IPS DF 6.9 (cell line): ENCODE results near the gene CLCNKA.
"Not testable (repeated sequence)": the region's sequence is repeated elsewhere in the genome, so short reads cannot be mapped to it uniquely, and the experiment has no call there.

Experiments used
- DNase-seq: peaks from one replicate; pipeline ENCODE4 v3.0.0-alpha.2; 2013; ENCODE audit warnings: low read depth, low spot score
- H3K27ac ChIP-seq: one replicate; pipeline ENCODE4 v1.5.1; 2013; ENCODE audit warnings: low read length, control low read depth
- H3K27me3 ChIP-seq: 2 replicates; pipeline ENCODE4 v1.6.1; 2013; ENCODE audit warnings: mild to moderate bottlenecking, low read length; ENCODE audit not compliant: control insufficient read depth, insufficient read depth
- H3K36me3 ChIP-seq: 2 replicates; pipeline ENCODE4 v1.6.1; 2013; ENCODE audit warnings: low read length; ENCODE audit not compliant: control insufficient read depth, insufficient read depth
- H3K4me1 ChIP-seq: 2 replicates; pipeline ENCODE4 v1.6.1; 2013; ENCODE audit warnings: low read length; ENCODE audit not compliant: control insufficient read depth, insufficient read depth
- H3K4me3 ChIP-seq: 2 replicates; pipeline ENCODE4 v1.5.1; 2013; ENCODE audit warnings: mild to moderate bottlenecking, low read length
- H3K9me3 ChIP-seq: 2 replicates; pipeline ENCODE4 v1.6.1; 2013; ENCODE audit warnings: low read length, inconsistent platforms; ENCODE audit not compliant: control insufficient read depth, insufficient read depth
- WGBS: extraction: QIAGEN DNeasy Blood & Tissue Kit; methylation state at CpG from one replicate; pipeline ENCODE4 v1.1.7; 2013; ENCODE audit warnings: mixed read lengths, missing lambda C conversion rate; ENCODE audit not compliant: insufficient read length, insufficient coverage; 5-methylcytosine and 5-hydroxymethylcytosine counted together

The CLCNKA gene

GRCh38 chr1:16018308-16018707, 3.5 kb upstream of the CLCNKA start:
- no peak overlapping the region for H3K4me3 ChIP-seq
- H3K9me3 ChIP-seq = no peaks in the 10 kb centered on the region
- DNase-seq = no peak
- H3K27me3 ChIP-seq = no peaks in the 10 kb centered on the region
- no peaks in the 10 kb centered on the region for H3K36me3 ChIP-seq
- WGBS = no CpG with 5 or more reads among the region's 4 CpGs
- H3K4me1 ChIP-seq = peaks cover 9% of the 10 kb centered on the region
- H3K27ac ChIP-seq = no peak overlapping the region

DNA sequence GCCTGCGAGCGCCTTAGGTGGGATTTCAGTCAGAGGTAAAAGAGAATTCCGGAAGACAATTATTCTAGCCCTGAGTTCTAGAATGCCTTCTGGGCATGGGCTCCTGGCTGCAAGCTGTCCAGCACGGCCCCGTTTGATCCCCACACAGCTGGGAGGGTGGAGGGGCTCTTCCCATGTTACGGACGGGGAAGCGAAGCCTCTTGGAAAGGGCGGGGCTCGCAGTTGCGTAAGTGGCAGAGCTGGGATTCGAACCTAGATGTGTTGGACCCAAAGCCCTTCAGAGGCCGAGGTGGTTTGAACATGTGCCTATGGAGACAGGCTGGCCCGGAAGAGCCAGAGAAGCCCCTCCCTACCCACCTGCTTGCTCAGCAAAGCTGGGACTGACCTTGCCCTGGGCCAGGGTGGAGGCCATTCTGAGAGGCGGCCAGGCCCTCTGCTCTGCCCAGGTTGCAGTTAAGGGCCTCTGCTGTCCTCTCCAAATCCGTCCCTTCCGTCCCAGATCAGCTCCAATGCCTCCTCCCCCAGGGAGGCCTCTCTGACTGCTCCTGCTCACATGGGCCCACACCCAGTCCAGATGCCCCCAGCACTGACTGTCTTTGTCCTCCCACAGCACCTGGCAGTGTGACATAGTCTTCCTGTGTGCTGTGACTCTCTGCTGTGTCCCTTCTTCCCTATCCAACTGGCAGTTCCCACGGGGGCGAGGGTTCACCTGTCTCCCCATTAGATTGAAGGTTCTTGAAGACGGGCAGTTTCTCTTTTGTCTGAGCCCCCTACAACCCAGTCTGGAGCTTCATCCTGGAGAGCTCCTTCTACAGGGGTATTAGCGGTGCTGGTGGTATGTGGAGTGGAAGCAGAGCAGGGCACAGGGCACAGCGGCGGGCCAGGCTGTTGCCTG, 2.8 kb upstream of the CLCNKA start:
- Histone ChIP-seq H3K27ac (no peak overlapping the region), H3K4me3 (no peak overlapping the region)
- WGBS = no CpG with 5 or more reads among the region's 23 CpGs

GRCh38 chr1:16019644-16020277, 2.1 kb upstream of the CLCNKA start:
- Histone ChIP-seq H3K4me3 (no peak overlapping the region), H3K36me3 (no peaks in the 10 kb centered on the region; the same call in 1 of the 2 replicates), H3K27me3 (no peaks in the 10 kb centered on the region), H3K4me1 (peaks cover 8% of the 10 kb centered on the region), H3K27ac (no peak overlapping the region), H3K9me3 (no peaks in the 10 kb centered on the region)
- no CpG with 5 or more reads among the region's 9 CpGs for WGBS
- DNase-seq = no peak

More for the DNA sequence above, 2.8 kb upstream of the CLCNKA start:
- Histone ChIP-seq H3K27me3 (no peaks in the 10 kb centered on the region), H3K9me3 (no peaks in the 10 kb centered on the region), H3K4me1 (peaks cover 8% of the 10 kb centered on the region), H3K36me3 (no peaks in the 10 kb centered on the region)
- DNase-seq = no peak

DNA sequence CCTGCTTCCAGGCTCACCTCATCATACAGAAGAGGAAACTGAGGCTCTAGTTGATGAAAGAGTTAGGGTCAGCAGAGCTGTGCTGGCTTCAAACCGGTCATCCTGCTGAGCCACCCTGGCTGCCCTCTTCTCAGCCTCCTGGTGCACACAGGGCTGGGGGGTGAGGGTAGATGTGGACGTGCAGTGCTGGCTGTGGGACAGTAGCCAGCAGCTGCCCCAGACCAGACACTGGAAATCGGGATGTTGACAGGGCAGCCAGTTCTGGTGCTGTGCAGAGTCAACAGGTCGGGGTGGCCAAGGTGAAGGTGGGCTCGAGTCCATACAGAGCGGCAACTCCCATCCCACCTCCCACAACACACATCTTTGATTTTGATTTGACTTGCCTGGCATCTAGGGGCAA, 1.5 kb upstream of the CLCNKA start:
- no CpG with 5 or more reads among the region's 6 CpGs for WGBS
- H3K27ac ChIP-seq = no peak overlapping the region
- no peak for DNase-seq
- H3K9me3 ChIP-seq = no peaks in the 10 kb centered on the region
- peaks cover 8% of the 10 kb centered on the region for H3K4me1 ChIP-seq
- no peak overlapping the region for H3K4me3 ChIP-seq
- H3K27me3 ChIP-seq = no peaks in the 10 kb centered on the region
- no peaks in the 10 kb centered on the region; the same call in 1 of the 2 replicates for H3K36me3 ChIP-seq

DNA sequence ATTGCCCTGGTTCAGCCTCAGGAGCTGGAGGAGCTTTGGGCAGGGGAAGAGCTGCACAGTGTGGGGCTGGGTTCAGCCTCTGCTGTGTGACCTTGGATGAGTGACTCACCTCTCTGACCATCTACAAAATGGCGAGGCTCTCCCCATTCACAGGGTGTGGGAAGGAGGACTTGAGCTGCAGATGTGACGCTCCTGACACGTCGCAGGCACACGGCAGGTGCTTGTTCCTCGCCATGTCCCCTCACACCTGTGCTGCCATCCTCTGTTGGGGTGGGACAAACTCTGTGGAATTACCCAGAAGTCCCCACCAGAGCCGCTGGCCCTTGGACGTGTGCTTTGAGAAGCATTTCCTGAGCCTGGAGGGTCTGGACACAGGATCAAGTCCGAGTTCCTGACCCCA, 958 bp upstream of the CLCNKA start:
- WGBS = no CpG with 5 or more reads among the region's 9 CpGs
- not testable (repeated sequence) for H3K9me3 ChIP-seq, H3K27ac ChIP-seq, H3K4me1 ChIP-seq, H3K36me3 ChIP-seq, H3K4me3 ChIP-seq, DNase-seq, H3K27me3 ChIP-seq

- no peak for DNase-seq
- H3K4me3 ChIP-seq = no peak overlapping the region
- no CpG with 5 or more reads among the region's 11 CpGs for WGBS
- H3K36me3 ChIP-seq = no peaks in the 10 kb centered on the region; the same call in 1 of the 2 replicates
- H3K4me1 ChIP-seq = peaks cover 5% of the 10 kb centered on the region
- H3K27me3 ChIP-seq = no peaks in the 10 kb centered on the region
- H3K9me3 ChIP-seq = no peaks in the 10 kb centered on the region
- no peak overlapping the region for H3K27ac ChIP-seq
These were observed 557 bp downstream of the CLCNKA start for GRCh38 chr1:16022393-16022792.

GRCh38 chr1:16023050-16023653, 1.3 kb downstream of the CLCNKA start:
- no peak for DNase-seq
- no CpG with 5 or more reads among the region's 7 CpGs for WGBS
- no peak overlapping the region for H3K4me3 ChIP-seq
- peaks cover 8% of the 10 kb centered on the region for H3K4me1 ChIP-seq
- H3K27ac ChIP-seq = no peak overlapping the region
- H3K9me3 ChIP-seq = no peaks in the 10 kb centered on the region
- H3K27me3 ChIP-seq = no peaks in the 10 kb centered on the region
- no peaks in the 10 kb centered on the region; the same call in 1 of the 2 replicates for H3K36me3 ChIP-seq

GRCh38 chr1:16026302-16026701, 4.5 kb downstream of the CLCNKA start:
- WGBS = no CpG with 5 or more reads among the region's 10 CpGs
- not testable (repeated sequence) for H3K27ac ChIP-seq, H3K9me3 ChIP-seq, DNase-seq, H3K27me3 ChIP-seq, H3K36me3 ChIP-seq
- Histone ChIP-seq H3K4me3 (peak overlapping the region; percentile 45; the same call in 1 of the 2 replicates), H3K4me1 (peaks cover 10% of the 10 kb centered on the region)

DNA sequence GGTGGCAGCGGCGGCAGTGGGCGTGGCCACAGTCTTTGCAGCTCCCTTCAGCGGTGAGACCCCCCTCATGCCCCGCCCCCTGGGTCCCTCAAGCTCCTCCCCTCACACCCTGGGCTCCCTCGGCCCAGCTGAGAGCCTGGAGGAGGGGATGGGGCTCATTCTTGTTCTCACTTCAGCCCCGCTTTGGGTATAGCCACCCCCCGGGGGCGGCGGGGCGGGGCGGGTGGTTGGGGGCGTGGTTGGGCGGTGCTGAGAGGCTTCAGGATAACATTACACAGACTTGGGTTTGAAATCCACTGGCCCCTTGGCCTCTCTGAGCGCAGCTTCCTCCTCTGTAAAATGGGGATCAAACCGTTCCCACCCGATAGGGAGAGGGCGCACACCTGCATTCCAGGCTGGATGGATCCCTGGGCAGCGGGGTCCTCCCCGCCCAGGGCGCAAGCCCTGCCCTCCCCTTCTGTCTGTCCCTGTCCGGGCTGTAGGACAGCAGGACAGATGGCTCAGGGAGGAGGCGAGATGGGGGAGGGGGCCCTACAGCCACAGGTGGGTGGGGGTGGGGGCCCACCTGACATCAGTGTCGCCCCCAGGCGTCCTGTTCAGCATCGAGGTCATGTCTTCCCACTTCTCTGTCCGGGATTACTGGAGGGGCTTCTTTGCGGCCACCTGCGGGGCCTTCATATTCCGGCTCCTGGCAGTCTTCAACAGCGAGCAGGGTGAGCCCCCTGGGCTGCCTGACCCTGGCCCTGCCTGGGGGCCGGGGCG, 5.1 kb downstream of the CLCNKA start:
- peaks cover 10% of the 10 kb centered on the region for H3K4me1 ChIP-seq
- WGBS = no CpG with 5 or more reads among the region's 33 CpGs
- H3K4me3 ChIP-seq = peak overlapping the region; percentile 36; the same call in 1 of the 2 replicates
- no peaks in the 10 kb centered on the region for H3K27me3 ChIP-seq
- no peaks in the 10 kb centered on the region for H3K9me3 ChIP-seq
- no peaks in the 10 kb centered on the region; the same call in 1 of the 2 replicates for H3K36me3 ChIP-seq
- DNase-seq = no peak
- H3K27ac ChIP-seq = no peak overlapping the region
